ENCODE measurements around the gene KRT79. TPM values are rescaled to one million over a fixed set of nuclear protein-coding genes. Genes with fewer than 3 reads are reported as not detected.

The KRT79 gene
- total RNA-seq, 1 donor from 2014 or later: not detected

- H3K9me3 Mint-ChIP-seq: no peaks in the 10 kb centered on the region
- no peak for TF ChIP-seq CTCF (IDR thresholded peaks at IDR 0.05; ENCODE audit: unreplicated experiment)
- H3K4me3 Mint-ChIP-seq: no peak overlapping the region
- peaks cover 26% of the 10 kb centered on the region for H3K4me1 Mint-ChIP-seq
- peaks cover 30% of the 10 kb centered on the region for H3K27me3 Mint-ChIP-seq (ENCODE audit: low read depth)
- no peaks in the 10 kb centered on the region for H3K36me3 Mint-ChIP-seq
- no peak overlapping the region for H3K27ac Mint-ChIP-seq
- DNase-seq (ENCODE audit: low spot score in 2 of 2, unreplicated experiment in 2 of 2): no peak
These were observed 27.1 kb downstream of the KRT79 start for GRCh38 chr12:52806821-52807543.

- no peaks in the 10 kb centered on the region for H3K36me3 Mint-ChIP-seq
- peaks cover 26% of the 10 kb centered on the region for H3K4me1 Mint-ChIP-seq
- peaks cover 30% of the 10 kb centered on the region for H3K27me3 Mint-ChIP-seq (ENCODE audit: low read depth)
- no peak for DNase-seq (ENCODE audit: low spot score in 2 of 2, unreplicated experiment in 2 of 2)
- H3K4me3 Mint-ChIP-seq: no peak overlapping the region
- H3K9me3 Mint-ChIP-seq: no peaks in the 10 kb centered on the region
- no peak overlapping the region for H3K27ac Mint-ChIP-seq
- no peak for TF ChIP-seq CTCF (IDR thresholded peaks at IDR 0.05; ENCODE audit: unreplicated experiment)
These were observed 27.8 kb downstream of the KRT79 start for GRCh38 chr12:52806169-52806811.

GRCh38 chr12:52805739-52806138, 28.4 kb downstream of the KRT79 start:
- no peaks in the 10 kb centered on the region for H3K36me3 Mint-ChIP-seq
- no peak overlapping the region for H3K4me3 Mint-ChIP-seq
- no peak for DNase-seq (ENCODE audit: low spot score in 2 of 2, unreplicated experiment in 2 of 2)
- no peak for TF ChIP-seq CTCF (IDR thresholded peaks at IDR 0.05; ENCODE audit: unreplicated experiment)
- peaks cover 33% of the 10 kb centered on the region for H3K27me3 Mint-ChIP-seq (ENCODE audit: low read depth)
- no peaks in the 10 kb centered on the region for H3K9me3 Mint-ChIP-seq
- H3K27ac Mint-ChIP-seq: no peak overlapping the region
- H3K4me1 Mint-ChIP-seq: peaks cover 28% of the 10 kb centered on the region

- Mint-ChIP-seq H3K27ac (no peak overlapping the region), H3K4me3 (no peak overlapping the region), H3K36me3 (no peaks in the 10 kb centered on the region), H3K4me1 (peaks cover 29% of the 10 kb centered on the region), H3K27me3 (ENCODE audit: low read depth) (peaks cover 33% of the 10 kb centered on the region), H3K9me3 (no peaks in the 10 kb centered on the region)
- no peak for DNase-seq (ENCODE audit: low spot score in 2 of 2, unreplicated experiment in 2 of 2)
- TF ChIP-seq CTCF (IDR thresholded peaks at IDR 0.05; ENCODE audit: unreplicated experiment): no peak
These were observed 29.1 kb downstream of the KRT79 start for GRCh38 chr12:52805000-52805399.

GRCh38 chr12:52802442-52802841, 31.7 kb downstream of the KRT79 start:
- Mint-ChIP-seq H3K4me1 (peaks cover 29% of the 10 kb centered on the region), H3K36me3 (no peaks in the 10 kb centered on the region), H3K27me3 (ENCODE audit: low read depth) (peaks cover 12% of the 10 kb centered on the region), H3K27ac (no peak overlapping the region), H3K4me3 (no peak overlapping the region), H3K9me3 (no peaks in the 10 kb centered on the region)
- no peak for TF ChIP-seq CTCF (IDR thresholded peaks at IDR 0.05; ENCODE audit: unreplicated experiment)
- DNase-seq (ENCODE audit: low spot score in 2 of 2, unreplicated experiment in 2 of 2): no peak
